ENCODE measurements around the gene NCAM1.

- TF ChIP-seq CTCF (conservative IDR thresholded peaks at IDR 0.05; ENCODE audit: low read depth, low read length) (no peak), EZH2phosphoT487 (IDR thresholded peaks at IDR 0.05; ENCODE audit: borderline replicate concordance, low read length) (no peak), EZH2 (IDR thresholded peaks at IDR 0.05; ENCODE audit: low read length, unreplicated experiment) (no peak)
These were observed 318.4 kb downstream of the NCAM1 start for GRCh38 chr11:113279591-113279990.

All from PC-3 (cell line).